Measurements from ENCODE around the gene RUNDC3A.
"Not testable (repeated sequence)": the region's sequence is repeated elsewhere in the genome, so short reads cannot be mapped to it uniquely, and the experiment has no call there.

The RUNDC3A gene

GRCh38 chr17:44340553-44340952 is 32.2 kb downstream of the RUNDC3A start:
- in situ Hi-C loops (cut with MboI; ENCODE audit: low sequenced_read_pairs) = not testable (repeated sequence)

- in situ Hi-C loops (cut with MboI; ENCODE audit: low sequenced_read_pairs) = no loop called here
These were observed 35.3 kb downstream of the RUNDC3A start for GRCh38 chr17:44343510-44344209.

GRCh38 chr17:44344939-44345453 is 36.6 kb downstream of the RUNDC3A start, which contains the start of gene GRN:
TSS of gene GRN (plus strand) at chr17:44345302. CDS start at chr17:44349165, 3,863 bp downstream.
- in situ Hi-C loops (cut with MboI; ENCODE audit: low sequenced_read_pairs) = no loop called here

GRCh38 chr17:44345454-44346026 is 37.1 kb downstream of the RUNDC3A start:
- in situ Hi-C loops (cut with MboI; ENCODE audit: low sequenced_read_pairs) = no loop called here

GRCh38 chr17:44346064-44346844 is 37.9 kb downstream of the RUNDC3A start:
- in situ Hi-C loops (cut with MboI; ENCODE audit: low sequenced_read_pairs) = no loop called here

- in situ Hi-C loops (cut with MboI; ENCODE audit: low sequenced_read_pairs) = not testable (repeated sequence)
These were observed 39.0 kb downstream of the RUNDC3A start for GRCh38 chr17:44347206-44348055.

- in situ Hi-C loops (cut with MboI; ENCODE audit: low sequenced_read_pairs) = no loop called here
These were observed 40.0 kb downstream of the RUNDC3A start for GRCh38 chr17:44348234-44348987.

GRCh38 chr17:44348988-44349364 is 40.6 kb downstream of the RUNDC3A start:
- in situ Hi-C loops (cut with MboI; ENCODE audit: low sequenced_read_pairs) = no loop called here

GRCh38 chr17:44349553-44350070 is 41.2 kb downstream of the RUNDC3A start:
- in situ Hi-C loops (cut with MboI; ENCODE audit: low sequenced_read_pairs) = no loop called here

- in situ Hi-C loops (cut with MboI; ENCODE audit: low sequenced_read_pairs) = no loop called here
These were observed 42.4 kb downstream of the RUNDC3A start for GRCh38 chr17:44350733-44351226.

GRCh38 chr17:44351464-44351863 is 43.1 kb downstream of the RUNDC3A start:
- in situ Hi-C loops (cut with MboI; ENCODE audit: low sequenced_read_pairs) = no loop called here

GRCh38 chr17:44351961-44352827 is 43.8 kb downstream of the RUNDC3A start:
- in situ Hi-C loops (cut with MboI; ENCODE audit: low sequenced_read_pairs) = no loop called here

GRCh38 chr17:44352828-44353671 is 44.6 kb downstream of the RUNDC3A start:
- in situ Hi-C loops (cut with MboI; ENCODE audit: low sequenced_read_pairs) = no loop called here

- in situ Hi-C loops (cut with MboI; ENCODE audit: low sequenced_read_pairs) = no loop called here
These were observed 45.4 kb downstream of the RUNDC3A start for GRCh38 chr17:44353672-44354331.

- in situ Hi-C loops (cut with MboI; ENCODE audit: low sequenced_read_pairs) = no loop called here
These were observed 46.5 kb downstream of the RUNDC3A start for GRCh38 chr17:44354582-44355561.

GRCh38 chr17:44355642-44356099 is 47.3 kb downstream of the RUNDC3A start:
- in situ Hi-C loops (cut with MboI; ENCODE audit: low sequenced_read_pairs) = no loop called here

Measured in HL-60/S4 treated with phorbol 12-myristate 13-acetate at 8.2 ng/mL for 4 days and 3 days (cell line).